ENCODE results near the gene OSBPL10. TPM values are rescaled to one million over a fixed set of nuclear protein-coding genes. Genes with fewer than 3 reads are reported as not detected.

OSBPL10 gene
- total RNA-seq, 2 experiments from 2014 or later: 0.26 to 2.3 TPM

GRCh38 chr3:31821118-31821517 is 159.9 kb downstream of the OSBPL10 start:
- CTCF ChIA-PET: no interaction called here
- no peaks in the 10 kb centered on the region for H3K36me3 Mint-ChIP-seq
- H3K27ac Mint-ChIP-seq: no peak overlapping the region
- H3K4me3 Mint-ChIP-seq: no peak overlapping the region
- peaks cover 9% of the 10 kb centered on the region for H3K27me3 Mint-ChIP-seq
- DNase-seq: no peak
- no peak for ATAC-seq
- H3K9me3 Mint-ChIP-seq (ENCODE audit: low read depth): no peaks in the 10 kb centered on the region
- H3K4me1 Mint-ChIP-seq: no peaks in the 10 kb centered on the region

DNA sequence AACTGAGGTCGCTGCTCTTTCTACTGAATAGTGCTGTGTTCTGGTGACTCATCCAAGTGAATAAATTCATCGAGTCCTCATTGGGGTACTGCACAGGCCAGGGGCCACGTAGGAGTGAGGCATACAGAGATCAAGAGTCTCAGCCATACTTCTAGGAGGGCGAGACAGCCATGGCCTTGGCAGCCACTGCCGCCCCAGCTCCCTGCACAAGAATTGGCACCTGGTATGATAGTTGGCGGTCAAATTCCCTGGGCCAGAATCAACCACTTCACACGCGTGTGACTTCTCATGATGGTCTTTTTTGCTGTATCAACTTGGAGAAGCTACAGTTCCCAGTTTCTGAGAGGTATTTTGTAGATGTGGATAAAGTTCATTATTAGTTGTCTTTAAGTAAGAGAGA is 161.6 kb downstream of the OSBPL10 start:
- Mint-ChIP-seq H3K27me3 (peaks cover 9% of the 10 kb centered on the region), H3K4me1 (no peaks in the 10 kb centered on the region), H3K9me3 (ENCODE audit: low read depth) (no peaks in the 10 kb centered on the region), H3K4me3 (no peak overlapping the region), H3K27ac (no peak overlapping the region), H3K36me3 (no peaks in the 10 kb centered on the region)
- ATAC-seq: no peak
- no peak for DNase-seq
- CTCF ChIA-PET: no interaction called here

DNA sequence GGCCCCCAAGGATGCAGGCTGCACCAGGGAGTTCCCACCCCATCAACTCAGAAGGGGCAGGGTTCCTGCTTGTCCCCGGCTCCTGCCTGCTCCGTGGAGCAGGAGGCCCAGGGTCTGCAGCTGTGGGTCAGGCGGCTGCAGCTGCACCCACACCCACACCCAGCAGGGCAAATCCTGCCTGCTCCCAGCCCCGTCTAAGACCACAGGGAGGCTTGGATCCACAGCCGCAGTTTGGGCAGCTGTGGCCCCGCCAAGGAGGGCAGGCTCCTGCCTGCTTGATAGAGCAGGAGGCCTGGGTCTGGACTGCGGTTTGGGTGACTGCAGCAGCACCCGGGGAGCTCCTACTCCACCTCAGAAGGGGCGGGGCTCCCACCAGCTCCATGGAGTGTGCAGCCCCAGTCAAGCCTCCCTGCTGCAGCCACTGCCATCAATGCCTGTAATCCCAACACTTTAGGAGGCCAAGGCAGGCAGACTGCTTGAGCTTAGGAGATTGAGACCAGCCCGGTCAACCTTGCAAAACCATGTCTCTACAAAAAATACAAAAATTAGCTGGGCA is 163.6 kb downstream of the OSBPL10 start:
- no peaks in the 10 kb centered on the region for H3K4me1 Mint-ChIP-seq
- CTCF ChIA-PET: no interaction called here
- H3K36me3 Mint-ChIP-seq: no peaks in the 10 kb centered on the region
- no peak overlapping the region for H3K27ac Mint-ChIP-seq
- no peak for ATAC-seq
- H3K4me3 Mint-ChIP-seq: no peak overlapping the region
- H3K9me3 Mint-ChIP-seq (ENCODE audit: low read depth): no peaks in the 10 kb centered on the region
- no peak for DNase-seq
- peaks cover 5% of the 10 kb centered on the region for H3K27me3 Mint-ChIP-seq

DNA sequence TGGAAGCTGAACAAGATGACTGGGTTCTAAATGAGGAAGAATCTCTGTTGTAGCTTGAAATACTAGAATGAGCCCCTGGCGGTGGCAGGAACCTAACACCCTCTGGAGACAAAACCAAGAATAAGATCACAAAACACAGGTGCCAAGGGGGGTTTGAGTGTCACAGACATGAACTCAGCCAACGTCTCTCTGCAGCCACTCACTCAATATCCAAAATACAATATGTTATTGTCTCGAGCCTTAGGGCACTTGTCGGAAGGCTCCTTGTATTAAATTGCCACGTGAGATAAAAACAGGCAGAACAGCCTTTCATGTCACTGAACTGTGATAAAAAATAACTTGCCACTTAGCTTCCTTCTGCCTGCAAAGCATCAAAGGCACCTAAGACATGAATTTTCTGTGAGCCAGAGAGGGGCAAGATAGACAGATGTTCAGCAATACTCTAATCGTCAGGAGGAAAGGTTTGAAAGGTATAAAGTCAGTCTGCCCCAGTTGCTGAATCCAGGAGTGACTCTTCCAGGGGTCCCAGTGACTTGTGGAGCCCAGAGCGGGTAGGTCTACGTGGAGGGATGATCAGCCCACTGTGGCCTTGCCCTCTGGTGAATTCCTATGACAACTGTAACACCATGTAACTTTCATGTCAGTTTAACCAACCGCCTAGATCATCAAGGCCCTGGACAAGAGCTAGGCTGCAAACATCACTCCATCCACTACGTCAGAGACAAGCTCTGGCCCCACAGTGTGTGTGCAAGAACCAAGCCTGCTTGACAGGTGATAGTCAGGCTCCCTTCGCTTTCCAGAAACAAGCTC is 165.2 kb downstream of the OSBPL10 start:
- CTCF ChIA-PET: no interaction called here
- DNase-seq (no peak), ATAC-seq (no peak)
- Mint-ChIP-seq H3K4me3 (no peak overlapping the region), H3K27me3 (peaks cover 2% of the 10 kb centered on the region), H3K27ac (no peak overlapping the region), H3K36me3 (no peaks in the 10 kb centered on the region), H3K4me1 (no peaks in the 10 kb centered on the region), H3K9me3 (ENCODE audit: low read depth) (no peaks in the 10 kb centered on the region)

DNA sequence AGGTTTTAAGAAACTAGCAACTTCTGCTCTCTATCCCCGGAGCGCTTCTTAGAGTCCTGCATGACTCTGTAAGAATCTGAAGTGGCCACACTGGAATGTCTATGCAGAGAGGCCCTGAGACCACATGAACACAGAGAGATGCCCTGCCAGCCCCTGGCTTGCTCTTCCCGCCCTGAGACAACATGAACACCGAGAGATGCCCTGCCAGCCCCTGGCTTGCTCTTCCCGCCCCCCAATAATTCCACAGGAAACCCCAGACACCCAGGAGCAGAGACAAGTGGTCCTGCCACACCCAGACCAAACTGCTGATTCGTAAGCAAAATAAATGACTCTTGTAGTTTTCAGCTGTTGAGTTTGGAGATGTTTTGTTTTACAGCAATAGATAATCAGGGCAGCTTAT is 166.1 kb downstream of the OSBPL10 start:
- Mint-ChIP-seq H3K4me3 (no peak overlapping the region), H3K27me3 (no peaks in the 10 kb centered on the region), H3K27ac (no peak overlapping the region), H3K9me3 (ENCODE audit: low read depth) (no peaks in the 10 kb centered on the region), H3K4me1 (peaks cover 2% of the 10 kb centered on the region), H3K36me3 (no peaks in the 10 kb centered on the region)
- ATAC-seq (no peak), DNase-seq (no peak)
- CTCF ChIA-PET: no interaction called here

GRCh38 chr3:31813686-31814085 is 167.4 kb downstream of the OSBPL10 start:
- peaks cover 2% of the 10 kb centered on the region for H3K4me1 Mint-ChIP-seq
- H3K27me3 Mint-ChIP-seq: peaks cover 6% of the 10 kb centered on the region
- no peaks in the 10 kb centered on the region for H3K36me3 Mint-ChIP-seq
- no peak overlapping the region for H3K27ac Mint-ChIP-seq
- no peak for ATAC-seq
- CTCF ChIA-PET: no interaction called here
- no peak for DNase-seq
- H3K9me3 Mint-ChIP-seq (ENCODE audit: low read depth): no peaks in the 10 kb centered on the region
- H3K4me3 Mint-ChIP-seq: no peak overlapping the region

DNA sequence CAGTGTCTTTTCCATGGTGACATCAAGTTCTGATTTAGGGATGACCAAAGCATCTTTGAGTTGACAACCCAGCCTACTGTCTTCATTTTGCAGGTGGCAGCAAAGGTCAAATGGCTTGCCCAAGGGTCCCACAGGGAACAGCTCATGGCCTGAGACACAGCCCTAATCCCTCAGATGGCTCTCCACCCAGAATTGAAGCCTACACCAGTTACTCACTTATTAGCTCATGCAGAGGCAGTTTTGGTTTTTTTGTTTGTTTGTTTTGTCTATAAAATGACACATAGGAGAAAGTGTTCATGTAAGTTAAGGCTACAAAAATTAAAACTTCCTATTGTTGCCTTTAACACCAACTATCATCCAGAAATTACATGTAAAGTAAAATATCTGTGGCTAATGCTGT is 167.9 kb downstream of the OSBPL10 start:
- CTCF ChIA-PET: no interaction called here
- ATAC-seq: no peak

GRCh38 chr3:31810991-31811433 is 170.1 kb downstream of the OSBPL10 start:
- H3K9me3 Mint-ChIP-seq (ENCODE audit: low read depth): no peaks in the 10 kb centered on the region
- no peak overlapping the region for H3K27ac Mint-ChIP-seq
- peaks cover 9% of the 10 kb centered on the region for H3K27me3 Mint-ChIP-seq
- no peak for ATAC-seq
- H3K4me3 Mint-ChIP-seq: no peak overlapping the region
- H3K4me1 Mint-ChIP-seq: peaks cover 2% of the 10 kb centered on the region
- DNase-seq: no peak
- CTCF ChIA-PET: no interaction called here
- no peaks in the 10 kb centered on the region for H3K36me3 Mint-ChIP-seq

More for the DNA sequence above, 167.9 kb downstream of the OSBPL10 start:
- Mint-ChIP-seq H3K36me3 (no peaks in the 10 kb centered on the region), H3K9me3 (ENCODE audit: low read depth) (no peaks in the 10 kb centered on the region), H3K4me1 (peaks cover 2% of the 10 kb centered on the region), H3K27ac (no peak overlapping the region), H3K27me3 (peaks cover 7% of the 10 kb centered on the region), H3K4me3 (no peak overlapping the region)
- no peak for DNase-seq

DNA sequence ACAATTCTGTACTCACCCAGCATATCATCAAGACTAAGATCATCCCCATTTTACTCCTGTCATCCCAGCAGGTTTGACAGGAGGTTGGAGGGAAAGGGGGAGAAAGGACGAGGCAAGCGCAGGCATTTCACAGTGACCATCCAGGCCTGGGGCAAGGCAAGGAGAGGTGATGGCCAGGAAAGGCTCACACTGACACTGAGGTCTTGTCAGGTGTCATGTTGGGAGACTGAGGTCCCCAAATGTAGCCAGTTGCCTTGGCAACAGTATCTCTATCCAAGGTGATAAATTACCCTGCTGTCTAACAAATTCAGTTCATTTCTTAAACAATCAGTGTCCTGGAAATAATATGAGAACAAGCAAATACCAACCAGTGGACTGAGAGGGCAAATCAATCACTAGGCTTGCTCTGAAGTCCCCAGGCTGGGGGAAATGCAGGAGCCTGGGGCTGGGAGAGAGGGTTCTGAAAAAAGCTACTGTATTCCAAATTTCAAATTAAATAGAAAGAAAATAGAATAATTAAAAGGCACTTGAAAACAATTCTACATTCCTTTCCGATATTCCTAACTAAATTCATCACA is 172.8 kb downstream of the OSBPL10 start:
- peaks cover 2% of the 10 kb centered on the region for H3K4me1 Mint-ChIP-seq
- H3K9me3 Mint-ChIP-seq (ENCODE audit: low read depth): no peaks in the 10 kb centered on the region
- DNase-seq: no peak
- CTCF ChIA-PET: no interaction called here
- H3K4me3 Mint-ChIP-seq: no peak overlapping the region
- H3K27me3 Mint-ChIP-seq: peaks cover 9% of the 10 kb centered on the region
- no peaks in the 10 kb centered on the region for H3K36me3 Mint-ChIP-seq
- no peak for ATAC-seq
- no peak overlapping the region for H3K27ac Mint-ChIP-seq

DNA sequence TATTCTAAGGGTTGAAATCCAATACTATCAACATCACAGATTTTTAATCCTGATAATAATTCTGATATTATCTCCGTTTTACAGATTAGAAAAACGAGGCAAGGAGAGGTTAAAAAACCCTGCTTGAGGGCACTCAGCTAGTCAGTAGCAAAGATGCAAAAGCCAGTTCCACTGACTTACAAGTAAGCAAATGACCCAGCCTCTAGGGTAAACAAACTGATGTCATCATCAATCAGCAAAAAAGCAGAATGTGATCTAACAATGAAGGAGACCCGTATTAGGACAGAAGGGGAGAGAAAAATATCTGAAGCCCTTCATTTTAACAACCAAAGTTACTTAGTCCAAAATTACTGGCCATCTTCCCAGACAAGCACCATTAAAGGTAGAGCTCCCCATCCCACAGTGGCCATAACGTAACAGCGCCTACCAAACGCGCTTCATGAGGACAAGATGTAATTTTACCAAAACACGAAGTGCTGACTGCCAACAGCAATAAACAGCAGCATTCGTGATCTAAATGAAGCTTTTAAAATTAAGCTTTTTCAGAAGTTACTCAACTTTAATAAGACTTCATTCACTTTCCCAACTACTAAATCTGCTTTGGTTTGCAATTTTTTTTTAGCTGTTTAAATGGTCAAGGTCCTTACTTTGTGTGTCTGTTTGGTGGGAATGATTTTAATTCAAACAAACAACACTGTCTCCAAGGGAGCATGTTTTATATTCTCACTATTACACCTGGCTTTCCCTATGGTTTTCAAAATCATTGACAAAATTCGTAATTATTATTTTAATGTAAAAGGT is 176.6 kb downstream of the OSBPL10 start:
- CTCF ChIA-PET: no interaction called here
- ATAC-seq: no peak
- no peaks in the 10 kb centered on the region for H3K36me3 Mint-ChIP-seq

GRCh38 chr3:31802981-31803740 is 177.9 kb downstream of the OSBPL10 start:
- H3K9me3 Mint-ChIP-seq (ENCODE audit: low read depth): no peaks in the 10 kb centered on the region
- CTCF ChIA-PET: no interaction called here
- H3K27ac Mint-ChIP-seq: no peak overlapping the region
- no peak for DNase-seq
- no peaks in the 10 kb centered on the region for H3K36me3 Mint-ChIP-seq
- peaks cover 3% of the 10 kb centered on the region for H3K27me3 Mint-ChIP-seq
- H3K4me1 Mint-ChIP-seq: no peaks in the 10 kb centered on the region
- no peak for ATAC-seq
- no peak overlapping the region for H3K4me3 Mint-ChIP-seq

More for the DNA sequence above, 176.6 kb downstream of the OSBPL10 start:
- no peak overlapping the region for H3K4me3 Mint-ChIP-seq
- no peaks in the 10 kb centered on the region for H3K9me3 Mint-ChIP-seq (ENCODE audit: low read depth)
- H3K27ac Mint-ChIP-seq: no peak overlapping the region
- peaks cover 8% of the 10 kb centered on the region for H3K27me3 Mint-ChIP-seq
- H3K4me1 Mint-ChIP-seq: no peaks in the 10 kb centered on the region
- no peak for DNase-seq

- no peaks in the 10 kb centered on the region for H3K9me3 Mint-ChIP-seq (ENCODE audit: low read depth)
- CTCF ChIA-PET: no interaction called here
- DNase-seq (no peak), ATAC-seq (no peak)
- H3K27me3 Mint-ChIP-seq: no peaks in the 10 kb centered on the region
- H3K4me3 Mint-ChIP-seq: no peak overlapping the region
- no peaks in the 10 kb centered on the region for H3K4me1 Mint-ChIP-seq
- no peak overlapping the region for H3K27ac Mint-ChIP-seq
- H3K36me3 Mint-ChIP-seq: no peaks in the 10 kb centered on the region
Measured at GRCh38 chr3:31800436-31800835, 180.6 kb downstream of the OSBPL10 start.

GRCh38 chr3:31798840-31799239 is 182.2 kb downstream of the OSBPL10 start:
- DNase-seq (no peak), ATAC-seq (no peak)
- no peaks in the 10 kb centered on the region for H3K36me3 Mint-ChIP-seq
- no peaks in the 10 kb centered on the region for H3K27me3 Mint-ChIP-seq
- no peaks in the 10 kb centered on the region for H3K4me1 Mint-ChIP-seq
- CTCF ChIA-PET: no interaction called here
- H3K27ac Mint-ChIP-seq: no peak overlapping the region
- no peaks in the 10 kb centered on the region for H3K9me3 Mint-ChIP-seq (ENCODE audit: low read depth)
- no peak overlapping the region for H3K4me3 Mint-ChIP-seq
